GM21515 (cell line): Measurements from ENCODE around the gene HEXD.
"Not testable (repeated sequence)": the region's sequence is repeated elsewhere in the genome, so short reads cannot be mapped to it uniquely, and the experiment has no call there.

Source experiments
- ATAC-seq: cut with Tn5 transposase; IDR thresholded peaks from one replicate; pipeline ENCODE4 v1.9.1; 2021; ENCODE audit not compliant: unreplicated experiment

Gene HEXD

GRCh38 chr17:82457073-82457928 is 39.2 kb downstream of the HEXD start:
- ATAC-seq = no peak

GRCh38 chr17:82457929-82458178 is 39.7 kb downstream of the HEXD start:
- no peak for ATAC-seq

DNA sequence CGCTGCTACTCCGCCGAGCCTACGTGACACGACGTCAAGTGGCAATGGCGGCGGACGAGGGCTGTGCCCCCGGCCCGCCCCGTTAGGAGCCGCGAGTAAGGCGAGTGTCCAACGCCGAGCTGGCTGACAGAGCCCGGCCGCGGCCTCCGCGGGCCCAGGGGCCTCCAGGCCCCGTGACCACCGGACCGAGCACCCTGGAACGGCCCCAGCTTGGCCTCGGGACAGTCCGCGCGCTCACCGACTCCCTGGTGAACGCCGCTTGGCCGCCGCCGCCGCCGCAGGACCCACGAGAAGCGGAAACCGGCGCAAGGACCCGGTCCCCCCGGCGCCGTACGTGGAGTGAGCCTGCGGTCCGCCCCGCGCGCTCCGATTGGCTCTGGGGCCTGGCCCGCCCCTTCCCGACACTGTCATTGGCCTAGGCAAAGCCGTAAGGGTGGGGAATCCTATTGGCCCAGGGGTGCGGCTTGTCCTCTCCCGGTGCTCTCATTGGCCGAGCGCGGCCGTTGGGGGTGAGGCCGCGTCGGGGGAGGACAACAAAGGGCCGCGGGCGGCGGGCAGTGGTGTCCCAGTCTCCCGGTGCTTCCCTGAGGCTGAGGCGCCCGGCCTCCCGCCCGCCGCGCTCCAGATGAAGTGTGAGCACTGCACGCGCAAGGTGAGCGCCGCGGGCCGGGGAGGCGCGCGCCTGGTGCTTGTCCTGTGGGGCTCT is 40.2 kb downstream of the HEXD start, which contains the start of gene NARF:
TSS of gene NARF (plus strand) at position 563 of the 706 bp plus-strand sequence. CDS start at position 626, 63 bp downstream.
- peak; percentile 91 for ATAC-seq

GRCh38 chr17:82458885-82459424 is 40.8 kb downstream of the HEXD start:
- ATAC-seq = no peak

DNA sequence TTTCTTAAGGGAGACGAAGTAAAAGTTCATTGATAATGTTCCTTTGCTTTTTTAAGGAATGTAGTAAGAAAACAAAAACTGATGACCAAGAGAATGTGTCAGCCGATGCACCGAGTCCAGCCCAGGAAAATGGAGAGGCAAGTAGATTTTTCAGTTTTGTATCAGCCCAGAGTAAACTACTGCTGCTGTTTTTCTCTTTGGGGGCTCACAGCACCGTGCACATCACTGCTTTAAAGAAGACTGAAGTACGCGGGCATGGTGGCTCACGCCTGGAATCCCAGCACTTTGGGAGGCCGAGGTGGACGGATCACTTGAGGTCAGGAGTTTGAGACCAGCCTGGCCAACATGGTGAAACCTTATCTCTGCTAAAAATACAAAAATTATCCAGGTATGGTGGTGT is 41.8 kb downstream of the HEXD start:
- ATAC-seq = not testable (repeated sequence)

DNA sequence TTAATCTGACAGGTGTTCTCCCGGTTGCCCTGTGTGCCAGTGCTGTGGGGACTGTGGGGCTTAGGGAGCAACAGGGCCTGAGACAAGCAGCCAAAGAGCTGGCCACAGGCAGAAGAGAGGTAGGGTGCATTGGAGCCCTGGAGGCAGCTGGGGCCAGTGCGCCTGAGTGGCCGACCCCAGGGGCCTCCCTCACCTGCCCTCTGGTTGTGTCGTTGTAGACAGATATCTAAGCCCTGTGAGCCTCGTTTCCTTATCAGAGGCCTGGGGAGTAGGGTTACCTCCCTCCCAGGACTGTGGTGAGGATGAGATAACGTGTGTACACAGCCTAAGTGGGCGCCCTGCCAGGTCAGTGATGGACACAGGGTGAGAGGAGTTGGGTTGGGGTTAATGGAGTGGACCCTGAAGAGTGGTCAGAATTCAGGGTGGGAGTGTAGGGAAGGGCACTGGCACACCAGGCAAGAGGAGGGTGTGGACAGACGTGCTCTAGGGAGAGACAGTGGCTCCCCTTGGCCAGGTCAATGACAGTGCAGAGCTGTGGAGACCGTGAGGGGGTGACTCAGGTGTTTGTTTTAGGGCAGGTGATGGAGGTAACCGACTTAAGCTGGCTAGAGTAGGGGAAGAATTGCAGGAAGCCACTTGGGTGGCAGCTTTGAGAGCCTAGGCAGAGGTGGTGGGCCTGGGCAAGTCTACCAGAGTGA is 43.8 kb downstream of the HEXD start:
- no peak for ATAC-seq

- ATAC-seq = no peak
Observed at GRCh38 chr17:82463391-82463790, 45.2 kb downstream of the HEXD start.

GRCh38 chr17:82463925-82464566 is 45.9 kb downstream of the HEXD start:
- no peak for ATAC-seq

DNA sequence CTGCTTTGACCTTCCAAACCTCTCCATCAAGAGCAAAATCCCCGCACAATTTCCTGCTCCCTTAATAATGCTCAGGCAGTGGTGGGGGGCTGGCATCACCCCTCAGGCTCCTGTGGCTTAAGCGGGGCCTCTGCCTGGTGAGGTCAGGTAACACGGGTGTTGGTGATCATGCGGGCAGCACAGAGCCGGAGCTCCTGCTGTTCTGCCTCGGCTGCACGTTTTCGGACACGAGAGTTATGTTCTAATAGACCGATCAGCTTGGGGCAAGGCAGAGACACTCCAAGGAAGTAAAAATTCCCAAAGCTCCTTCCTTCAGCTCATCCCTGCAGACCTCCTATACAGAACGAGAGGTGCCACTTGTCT is 46.4 kb downstream of the HEXD start:
- no peak for ATAC-seq

- ATAC-seq = no peak
Observed at GRCh38 chr17:82465023-82465603, 47.0 kb downstream of the HEXD start.

DNA sequence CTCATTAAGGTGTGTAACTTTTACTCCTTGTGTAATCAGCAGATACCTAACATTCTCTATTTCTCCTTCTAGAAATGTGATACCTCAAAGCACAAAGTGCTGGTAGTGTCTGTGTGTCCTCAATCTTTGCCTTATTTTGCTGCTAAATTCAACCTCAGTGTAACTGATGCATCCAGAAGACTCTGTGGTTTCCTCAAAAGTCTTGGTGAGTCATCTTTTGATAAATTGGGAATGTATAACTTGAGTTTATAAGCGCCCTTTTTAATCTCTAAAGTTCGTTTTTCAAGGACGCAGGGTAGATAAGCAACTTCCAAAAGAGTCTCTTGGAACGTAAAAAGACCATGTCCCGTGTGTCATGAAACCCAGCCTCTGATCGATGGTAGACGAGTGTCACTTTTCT is 50.5 kb downstream of the HEXD start:
- no peak for ATAC-seq

GRCh38 chr17:82470065-82470464 is 51.9 kb downstream of the HEXD start:
- no peak for ATAC-seq

- no peak for ATAC-seq
Observed at GRCh38 chr17:82474223-82475010, 56.3 kb downstream of the HEXD start.

DNA sequence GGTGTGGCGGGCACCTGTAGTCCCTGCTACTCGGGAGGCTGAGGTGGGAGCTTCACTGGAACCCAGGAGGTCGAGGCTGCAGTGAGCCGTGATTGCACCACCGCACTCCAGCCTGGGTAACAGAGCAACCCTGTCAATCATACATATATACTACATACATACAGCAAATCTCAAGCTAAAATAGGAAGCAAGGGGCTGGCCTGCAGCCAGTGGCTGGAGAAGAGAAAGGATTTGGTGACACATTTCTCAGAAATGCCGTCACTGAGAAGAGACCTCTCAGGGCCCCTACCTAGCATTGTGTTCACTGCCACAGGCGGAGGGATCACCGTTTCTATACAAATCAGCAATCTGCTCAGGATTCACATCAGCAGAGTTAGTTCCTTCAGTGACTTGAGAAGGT is 57.3 kb downstream of the HEXD start:
- no peak for ATAC-seq

DNA sequence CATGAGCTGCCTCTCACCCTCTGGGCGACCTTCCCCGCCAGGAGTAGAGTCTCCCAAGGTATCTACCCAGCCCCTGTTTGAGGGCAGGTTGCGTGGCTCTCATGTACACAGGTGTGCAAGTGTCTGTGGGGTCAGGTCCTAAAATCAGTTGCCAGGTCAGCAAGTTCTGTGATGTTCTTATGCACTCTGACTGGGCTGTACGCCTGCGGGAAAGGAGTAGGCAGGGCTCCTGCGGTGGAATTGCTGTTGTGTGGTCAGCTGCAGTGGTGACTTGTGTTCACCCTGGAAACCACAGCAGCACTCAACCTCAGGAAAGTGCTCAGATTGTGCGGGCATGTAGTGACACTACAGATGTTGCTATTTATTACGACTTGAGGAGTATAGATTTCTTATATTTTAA is 59.8 kb downstream of the HEXD start:
- ATAC-seq = no peak

GRCh38 chr17:82479602-82480001 is 61.5 kb downstream of the HEXD start:
- no peak for ATAC-seq

DNA sequence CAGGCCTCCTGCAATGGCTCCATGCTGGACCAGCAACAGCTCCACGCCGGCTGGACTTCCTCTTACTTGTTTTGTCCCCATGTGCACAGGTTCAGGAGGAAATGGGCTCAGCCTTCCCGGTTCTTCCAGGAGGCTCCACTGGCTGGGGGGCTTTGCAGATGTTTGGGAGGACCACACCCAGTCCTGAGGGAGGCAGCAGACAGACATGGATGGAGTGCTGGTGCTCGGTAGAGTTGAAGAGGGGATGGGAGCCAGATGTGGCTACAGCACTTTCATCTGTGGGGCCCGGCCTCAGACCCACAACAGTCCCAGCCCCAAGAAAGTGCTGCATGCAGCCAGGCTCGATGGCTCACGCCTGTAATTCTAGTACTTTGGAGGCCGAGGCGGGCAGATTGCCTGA is 62.2 kb downstream of the HEXD start:
- no peak for ATAC-seq

GRCh38 chr17:82483204-82483660 is 65.1 kb downstream of the HEXD start:
- ATAC-seq = no peak

GRCh38 chr17:82483836-82484235 is 65.7 kb downstream of the HEXD start:
- no peak for ATAC-seq
